H1 (cell line): ENCODE measurements around the gene IFI16. TPM values are rescaled to one million over a fixed set of nuclear protein-coding genes. Genes with fewer than 3 reads are reported as not detected.

ENCODE experiments used
- CTCF ChIA-PET: fragments of 300-600 bp; sonication (Branson Sonifier 250); formaldehyde crosslinking; loops from one replicate; lab custom pipeline; 2021; ENCODE audit not compliant: partially characterized antibody; lab: Charles Lee
- POLR2A ChIA-PET: fragments of 300-600 bp; sonication (Branson Sonifier 250); formaldehyde crosslinking; loops from one replicate; lab custom pipeline; 2021; ENCODE audit warnings: inconsistent platforms; ENCODE audit not compliant: partially characterized antibody; lab: Charles Lee
- DNase-seq, 2 experiments: peaks; one replicate each; pipeline versions ENCODE4 v3.0.0 to v3.0.0-alpha.2; 2010 to 2022; ENCODE audit warnings: low spot score in 2 of 2, low read depth in 1 of 2, mixed read lengths in 1 of 2
- FAIRE-seq: peaks from 2 replicates; lab custom pipeline; 2011; peaks lifted over from hg19 to GRCh38; lab: Jason Lieb, UNC
- H2AFZ ChIP-seq: 2 replicates; pipeline ENCODE4 v1.8.1; 2012; ENCODE audit warnings: low read length, inconsistent platforms
- H2AK5ac ChIP-seq: 2 replicates; pipeline ENCODE4 v1.6.1; 2013; ENCODE audit warnings: low read depth, low read length
- H2BK120ac ChIP-seq: replicated peaks from 2 replicates; pipeline ENCODE3; 2013; ENCODE audit warnings: low read depth, low read length, inconsistent platforms
- H2BK12ac ChIP-seq: 2 replicates; pipeline ENCODE4 v1.6.1; 2013; ENCODE audit warnings: low read depth, low read length
- H2BK15ac ChIP-seq: 2 replicates; pipeline ENCODE4 v1.6.1; 2013; ENCODE audit warnings: low read length
- H2BK20ac ChIP-seq: 2 replicates; pipeline ENCODE4 v1.6.1; 2013; ENCODE audit warnings: low read length
- H2BK5ac ChIP-seq: 2 replicates; pipeline ENCODE4 v1.6.1; 2013; ENCODE audit warnings: low read depth, low read length
- H3K14ac ChIP-seq: 2 replicates; pipeline ENCODE4 v1.6.1; 2013; ENCODE audit warnings: inconsistent platforms; ENCODE audit not compliant: insufficient read length
- H3K18ac ChIP-seq: 2 replicates; pipeline ENCODE4 v1.6.1; 2013; ENCODE audit warnings: low read length; ENCODE audit errors: extremely low read depth
- H3K23ac ChIP-seq: 2 replicates; pipeline ENCODE4 v1.6.1; 2013; ENCODE audit warnings: inconsistent platforms; ENCODE audit not compliant: insufficient read length
- H3K23me2 ChIP-seq: 2 replicates; pipeline ENCODE4 v1.6.1; 2013; ENCODE audit warnings: low read depth, low read length
- H3K27ac ChIP-seq: 2 replicates; pipeline ENCODE4 v1.6.1; 2011; ENCODE audit warnings: low read depth, low read length, inconsistent platforms
- H3K27me3 ChIP-seq, 4 experiments: replicated peaks in 1 of 4; 1 replicate in 1 of 4; 2 replicates in 3 of 4; pipeline versions ENCODE4 v1.6.1 to v1.8.1; 2011 to 2013; ENCODE audit warnings: low read length in 3 of 4, mild to moderate bottlenecking in 3 of 4, inconsistent platforms in 2 of 4, mixed read lengths in 2 of 4, moderate library complexity in 1 of 4; ENCODE audit not compliant: control insufficient read depth in 3 of 4, insufficient read depth in 3 of 4; ENCODE audit errors: extremely low read depth in 1 of 4
- H3K36me3 ChIP-seq, 4 experiments: 2 replicates each; pipeline versions ENCODE4 v1.6.1 to v1.8.1; 2011 to 2013; ENCODE audit warnings: mild to moderate bottlenecking in 4 of 4, low read length in 3 of 4, moderate library complexity in 2 of 4, control low read depth in 1 of 4, inconsistent platforms in 1 of 4; ENCODE audit not compliant: insufficient read depth in 4 of 4, control insufficient read depth in 2 of 4
- H3K4ac ChIP-seq: replicated peaks from 2 replicates; pipeline ENCODE3; 2013; ENCODE audit warnings: low read length, low read depth, mixed read lengths, inconsistent platforms; ENCODE audit not compliant: insufficient read length
- H3K4me1 ChIP-seq, 4 experiments: replicated peaks in 1 of 4; 1 replicate in 1 of 4; 2 replicates in 3 of 4; pipeline versions ENCODE4 v1.6.1 to v1.8.1; 2011 to 2013; ENCODE audit warnings: low read length in 3 of 4, inconsistent platforms in 2 of 4, mixed read lengths in 1 of 4; ENCODE audit not compliant: insufficient read depth in 4 of 4, control insufficient read depth in 3 of 4
- H3K4me2 ChIP-seq, 2 experiments: 2 replicates each; pipeline versions ENCODE4 v1.6.1 to v1.8.1; 2011 to 2013; ENCODE audit warnings: low read depth in 2 of 2, low read length in 2 of 2, control low read depth in 1 of 2, inconsistent platforms in 1 of 2, mild to moderate bottlenecking in 1 of 2; ENCODE audit not compliant: insufficient read depth in 1 of 2
- H3K4me3 ChIP-seq, 4 experiments: fragments of 200-600, 300-600 bp in 1 of 4; sonication (generic), shearing (Covaris generic), sonication (Bioruptor Twin) in 1 of 4; 2 replicates each; pipeline versions ENCODE4 v1.5.1 to v1.8.1; 2011 to 2016; ENCODE audit warnings: low read length in 4 of 4, low read depth in 3 of 4, control low read depth in 2 of 4, inconsistent platforms in 2 of 4, mild to moderate bottlenecking in 2 of 4, mixed read lengths in 1 of 4, moderate library complexity in 1 of 4; ENCODE audit not compliant: insufficient read depth in 2 of 4; ENCODE audit errors: extremely low read depth in 1 of 4
- H3K56ac ChIP-seq: replicated peaks from 2 replicates; pipeline ENCODE3; 2013; ENCODE audit warnings: low read depth, mild to moderate bottlenecking, mixed read lengths, low read length, inconsistent platforms; ENCODE audit not compliant: insufficient read length
- H3K79me1 ChIP-seq: 2 replicates; pipeline ENCODE4 v1.6.1; 2013; ENCODE audit warnings: low read depth, low read length, control low read depth
- H3K79me2 ChIP-seq, 2 experiments: 2 replicates each; pipeline versions ENCODE4 v1.6.1 to v1.8.1; 2012 to 2013; ENCODE audit warnings: low read length in 2 of 2, mild to moderate bottlenecking in 2 of 2, inconsistent platforms in 1 of 2; ENCODE audit not compliant: insufficient read depth in 2 of 2, control insufficient read depth in 1 of 2
- H3K9ac ChIP-seq, 4 experiments: replicated peaks in 1 of 4; 1 replicate in 1 of 4; 2 replicates in 3 of 4; pipeline versions ENCODE4 v1.6.1 to v1.8.1; 2011 to 2013; ENCODE audit warnings: low read depth in 3 of 4, low read length in 3 of 4, control low read depth in 2 of 4, mild to moderate bottlenecking in 2 of 4, moderate library complexity in 2 of 4, inconsistent platforms in 1 of 4; ENCODE audit errors: extremely low read depth in 1 of 4
- H3K9me3 ChIP-seq, 2 experiments: 2 replicates each; pipeline versions ENCODE4 v1.6.1 to v1.8.1; 2012 to 2013; ENCODE audit warnings: mild to moderate bottlenecking in 2 of 2, moderate library complexity in 2 of 2, control low read depth in 1 of 2, inconsistent platforms in 1 of 2, low read depth in 1 of 2, low read length in 1 of 2, mixed read lengths in 1 of 2; ENCODE audit not compliant: insufficient read depth in 2 of 2
- H4K20me1 ChIP-seq, 2 experiments: replicated peaks in 1 of 2; 2 replicates each; pipeline versions ENCODE3 to v1.8.1; 2011 to 2013; ENCODE audit warnings: inconsistent platforms in 2 of 2, low read length in 2 of 2, mild to moderate bottlenecking in 1 of 2; ENCODE audit not compliant: insufficient read depth in 2 of 2, control insufficient read depth in 1 of 2
- H4K5ac ChIP-seq: 2 replicates; pipeline ENCODE4 v1.6.1; 2013; ENCODE audit warnings: low read length, low read depth, mixed read lengths, inconsistent platforms; ENCODE audit not compliant: insufficient read length
- H4K8ac ChIP-seq: 2 replicates; pipeline ENCODE4 v1.8.0; 2013; ENCODE audit warnings: mild to moderate bottlenecking, moderate library complexity, low read length, inconsistent platforms; ENCODE audit not compliant: insufficient read depth; ENCODE audit errors: extremely low read depth
- H4K91ac ChIP-seq: replicated peaks from 2 replicates; pipeline ENCODE3; 2013; ENCODE audit warnings: low read length, mixed read lengths, inconsistent platforms; ENCODE audit not compliant: insufficient read length
- POU5F1 ChIP-seq: IDR thresholded peaks from 2 replicates; pipeline ENCODE4 v1.6.1; 2011; ENCODE audit warnings: low read depth, mild to moderate bottlenecking, low read length, moderate library complexity
- RXRA ChIP-seq: IDR thresholded peaks from 2 replicates; pipeline ENCODE4 v1.6.1; 2011; ENCODE audit warnings: low read depth, mild to moderate bottlenecking, low read length, moderate library complexity; ENCODE audit not compliant: insufficient read depth
- WGBS, 2 experiments: shearing (Covaris generic) in 1 of 2; methylation state at CpG; one replicate each; pipeline versions ENCODE4 v1.1.6 to v1.1.7; 2013 to 2015; ENCODE audit warnings: low lambda C conversion rate in 2 of 2, mixed read lengths in 2 of 2, inconsistent platforms in 1 of 2, low coverage in 1 of 2, missing lambda C conversion rate in 1 of 2; ENCODE audit not compliant: insufficient replicate concordance in 2 of 2, insufficient coverage in 1 of 2, insufficient read length in 1 of 2; ENCODE audit errors: extremely low coverage in 1 of 2, missing lambda C conversion rate in 1 of 2; 5-methylcytosine and 5-hydroxymethylcytosine counted together
- polyA plus RNA-seq, 7 experiments: library from polyadenylated mRNA; depleted of rRNA in 3 of 7; stranded (reverse) in 5 of 7; unstranded in 2 of 7; fragments of >200 nt in 5 of 7; fragments of 200-250 nt in 2 of 7; gene quantifications; 1 replicate in 5 of 7; 2 replicates in 1 of 7; 4 replicates in 1 of 7; pipeline versions ENCODE4 v1.2.1 to v1.2.3, GENCODE V29; 2011 to 2013; ENCODE audit warnings: missing spikeins in 2 of 7, mixed read lengths in 2 of 7
- total RNA-seq: library from RNA; stranded (reverse); fragmentation: NEBNext Ultra II Directional; extraction: Animal tissue kit (Norgen Biotek cat#: 25700); gene quantifications from 2 replicates; pipeline ENCODE4 v1.2.1, GENCODE V29; 2021
- TF ChIP-seq, protein P1 (sequence below): IDR thresholded peaks from 2 replicates; pipeline ENCODE4 v1.6.1; 2012; ENCODE audit warnings: low read length, inconsistent platforms
- TF ChIP-seq, protein P2 (sequence below): IDR thresholded peaks from 2 replicates; pipeline ENCODE4 v1.6.1; 2011; ENCODE audit warnings: low read length, improper control_type of control experiment
- TF ChIP-seq, protein P3 (sequence below): IDR thresholded peaks from 2 replicates; pipeline ENCODE4 v1.6.1; 2011; ENCODE audit warnings: low read depth, mild to moderate bottlenecking, low read length; ENCODE audit not compliant: insufficient read depth

Gene IFI16
- total and polyA plus RNA-seq, 2 of the 8 experiments (the other 6 are each of a cell fraction or from before 2014, with no cell fraction given) = 0.63 to 0.74 TPM

DNA sequence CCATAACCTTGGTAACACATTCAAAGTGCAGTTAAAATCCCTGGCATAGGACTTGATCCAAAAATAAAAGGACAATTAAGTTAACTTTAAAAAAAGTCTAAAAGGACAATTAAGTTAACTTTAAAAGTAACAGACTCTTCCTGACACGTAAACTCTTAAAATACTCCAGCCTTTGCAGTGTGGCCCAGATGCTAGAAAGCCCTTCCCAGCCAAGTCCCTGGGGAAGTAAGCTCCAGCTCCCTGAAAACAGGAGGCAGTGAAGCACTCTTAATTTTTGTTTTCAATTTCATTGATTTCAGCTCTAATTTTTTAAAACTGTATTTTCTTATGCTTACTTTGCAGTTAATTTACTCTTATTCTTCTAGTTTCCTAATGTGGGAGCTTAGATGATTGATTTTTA is 71.9 kb downstream of the IFI16 start:
- no peak overlapping the region for H2BK120ac ChIP-seq
- no peaks in the 10 kb centered on the region for H3K79me2 ChIP-seq
- H3K4me2 ChIP-seq = no peak overlapping the region
- H3K9me3 ChIP-seq = no peaks in the 10 kb centered on the region
- no peaks in the 10 kb centered on the region for H4K20me1 ChIP-seq
- H3K4me3 ChIP-seq = no peak overlapping the region
- H3K79me1 ChIP-seq = no peaks in the 10 kb centered on the region
- no peak overlapping the region for H3K27ac ChIP-seq
- no peak overlapping the region for H2AFZ ChIP-seq
- POLR2A ChIA-PET = no interaction called here
- H3K36me3 ChIP-seq = no peaks in the 10 kb centered on the region
- H3K23ac ChIP-seq = no peak overlapping the region
- no peak overlapping the region for H3K18ac ChIP-seq
- no peak overlapping the region for H4K8ac ChIP-seq
- WGBS, 2 experiments = 93% methylated on average over 1 of the region's 1 CpG; no CpG with 5 or more reads in 1 of the 2 experiments
- no peak overlapping the region for H4K5ac ChIP-seq
- no peak overlapping the region for H2BK20ac ChIP-seq
- no peaks in the 10 kb centered on the region for H3K4me1 ChIP-seq
- no peak overlapping the region for H3K56ac ChIP-seq
- no peaks in the 10 kb centered on the region; the same call in 1 of the 2 replicates for H3K23me2 ChIP-seq
- no peak overlapping the region for H4K91ac ChIP-seq
- H3K27me3 ChIP-seq = no peaks in the 10 kb centered on the region; a peak in 1 of 7 replicates
- no peak overlapping the region for H2BK15ac ChIP-seq
- no peak overlapping the region for H3K14ac ChIP-seq
- H3K4ac ChIP-seq = no peak overlapping the region
- no peak for DNase-seq
- no peak overlapping the region for H2BK12ac ChIP-seq
- FAIRE-seq = no peak
- H2AK5ac ChIP-seq = no peak overlapping the region
- H2BK5ac ChIP-seq = no peak overlapping the region
- CTCF ChIA-PET = interaction anchor here (1.2 to 3.4 kb wide), 2 partner anchors 10 to 288 kb away, joined by 3 to 16 read pairs; no protein-coding TSS in a partner anchor
- no peak overlapping the region for H3K9ac ChIP-seq
- TF ChIP-seq, protein P1, sequence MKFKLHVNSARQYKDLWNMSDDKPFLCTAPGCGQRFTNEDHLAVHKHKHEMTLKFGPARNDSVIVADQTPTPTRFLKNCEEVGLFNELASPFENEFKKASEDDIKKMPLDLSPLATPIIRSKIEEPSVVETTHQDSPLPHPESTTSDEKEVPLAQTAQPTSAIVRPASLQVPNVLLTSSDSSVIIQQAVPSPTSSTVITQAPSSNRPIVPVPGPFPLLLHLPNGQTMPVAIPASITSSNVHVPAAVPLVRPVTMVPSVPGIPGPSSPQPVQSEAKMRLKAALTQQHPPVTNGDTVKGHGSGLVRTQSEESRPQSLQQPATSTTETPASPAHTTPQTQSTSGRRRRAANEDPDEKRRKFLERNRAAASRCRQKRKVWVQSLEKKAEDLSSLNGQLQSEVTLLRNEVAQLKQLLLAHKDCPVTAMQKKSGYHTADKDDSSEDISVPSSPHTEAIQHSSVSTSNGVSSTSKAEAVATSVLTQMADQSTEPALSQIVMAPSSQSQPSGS = no peak
- TF ChIP-seq RXRA (no peak), POU5F1 (no peak)
- TF ChIP-seq, protein P2, sequence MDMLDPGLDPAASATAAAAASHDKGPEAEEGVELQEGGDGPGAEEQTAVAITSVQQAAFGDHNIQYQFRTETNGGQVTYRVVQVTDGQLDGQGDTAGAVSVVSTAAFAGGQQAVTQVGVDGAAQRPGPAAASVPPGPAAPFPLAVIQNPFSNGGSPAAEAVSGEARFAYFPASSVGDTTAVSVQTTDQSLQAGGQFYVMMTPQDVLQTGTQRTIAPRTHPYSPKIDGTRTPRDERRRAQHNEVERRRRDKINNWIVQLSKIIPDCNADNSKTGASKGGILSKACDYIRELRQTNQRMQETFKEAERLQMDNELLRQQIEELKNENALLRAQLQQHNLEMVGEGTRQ = no peak
- TF ChIP-seq, protein P3, sequence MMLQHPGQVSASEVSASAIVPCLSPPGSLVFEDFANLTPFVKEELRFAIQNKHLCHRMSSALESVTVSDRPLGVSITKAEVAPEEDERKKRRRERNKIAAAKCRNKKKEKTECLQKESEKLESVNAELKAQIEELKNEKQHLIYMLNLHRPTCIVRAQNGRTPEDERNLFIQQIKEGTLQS = no peak
